ENCODE results near the gene ITLN1.

The ITLN1 gene

GRCh38 chr1:160891474-160891873 is 6.5 kb upstream of the ITLN1 start:
- Histone ChIP-seq H3K9ac (no peak overlapping the region), H3K4me2 (no peak overlapping the region), H2AFZ (ENCODE audit: low read depth) (no peak overlapping the region), H4K20me1 (ENCODE audit: insufficient read depth) (no peaks in the 10 kb centered on the region), H3K79me2 (ENCODE audit: insufficient read depth, low read depth) (no peaks in the 10 kb centered on the region), H3K36me3 (ENCODE audit: insufficient read depth) (no peaks in the 10 kb centered on the region), H3K27me3 (ENCODE audit: insufficient read depth, low read depth) (no peaks in the 10 kb centered on the region), H3K4me1 (ENCODE audit: low read depth, poor library complexity, severe bottlenecking) (no peaks in the 10 kb centered on the region), H3K4me3 (IDR thresholded peaks at IDR 0.05; ENCODE audit: insufficient read depth, low read depth, low read length) (no peak overlapping the region), H3K27ac (no peak overlapping the region)
- no peak for TF ChIP-seq CTCF (conservative IDR thresholded peaks at IDR 0.05; ENCODE audit: low read depth, low read length)

- H4K20me1 ChIP-seq (ENCODE audit: insufficient read depth) = no peaks in the 10 kb centered on the region
- no peak overlapping the region for H2AFZ ChIP-seq (ENCODE audit: low read depth)
- H3K79me2 ChIP-seq (ENCODE audit: insufficient read depth, low read depth) = no peaks in the 10 kb centered on the region
- no peak overlapping the region for H3K4me3 ChIP-seq (IDR thresholded peaks at IDR 0.05; ENCODE audit: insufficient read depth, low read depth, low read length)
- no peak overlapping the region for H3K27ac ChIP-seq
- H3K4me1 ChIP-seq (ENCODE audit: low read depth, poor library complexity, severe bottlenecking) = no peaks in the 10 kb centered on the region
- no peak for TF ChIP-seq CTCF (conservative IDR thresholded peaks at IDR 0.05; ENCODE audit: low read depth, low read length)
- H3K36me3 ChIP-seq (ENCODE audit: insufficient read depth) = no peaks in the 10 kb centered on the region
- no peak overlapping the region for H3K9ac ChIP-seq
- H3K4me2 ChIP-seq = no peak overlapping the region
- H3K27me3 ChIP-seq (ENCODE audit: insufficient read depth, low read depth) = no peaks in the 10 kb centered on the region
Observed at GRCh38 chr1:160888926-160889325, 3.9 kb upstream of the ITLN1 start.

GRCh38 chr1:160887071-160887470 is 2.1 kb upstream of the ITLN1 start:
- Histone ChIP-seq H3K4me3 (IDR thresholded peaks at IDR 0.05; ENCODE audit: insufficient read depth, low read depth, low read length) (no peak overlapping the region), H3K36me3 (ENCODE audit: insufficient read depth) (no peaks in the 10 kb centered on the region), H4K20me1 (ENCODE audit: insufficient read depth) (no peaks in the 10 kb centered on the region), H3K27ac (no peak overlapping the region), H3K27me3 (ENCODE audit: insufficient read depth, low read depth) (no peaks in the 10 kb centered on the region), H3K4me2 (no peak overlapping the region), H2AFZ (ENCODE audit: low read depth) (no peak overlapping the region), H3K79me2 (ENCODE audit: insufficient read depth, low read depth) (no peaks in the 10 kb centered on the region), H3K9ac (no peak overlapping the region), H3K4me1 (ENCODE audit: low read depth, poor library complexity, severe bottlenecking) (no peaks in the 10 kb centered on the region)
- no peak for TF ChIP-seq CTCF (conservative IDR thresholded peaks at IDR 0.05; ENCODE audit: low read depth, low read length)

GRCh38 chr1:160884579-160884978 is 401 bp downstream of the ITLN1 start:
- H4K20me1 ChIP-seq (ENCODE audit: insufficient read depth) = no peaks in the 10 kb centered on the region
- H2AFZ ChIP-seq (ENCODE audit: low read depth) = peak overlapping the region; percentile 5; the same call in 1 of the 2 replicates
- no peaks in the 10 kb centered on the region for H3K79me2 ChIP-seq (ENCODE audit: insufficient read depth, low read depth)
- peak; percentile 68 for TF ChIP-seq CTCF (conservative IDR thresholded peaks at IDR 0.05; ENCODE audit: low read depth, low read length)
- no peaks in the 10 kb centered on the region for H3K36me3 ChIP-seq (ENCODE audit: insufficient read depth)
- H3K27ac ChIP-seq = no peak overlapping the region
- H3K4me2 ChIP-seq = no peak overlapping the region
- no peak overlapping the region for H3K9ac ChIP-seq
- H3K27me3 ChIP-seq (ENCODE audit: insufficient read depth, low read depth) = no peaks in the 10 kb centered on the region
- H3K4me3 ChIP-seq (IDR thresholded peaks at IDR 0.05; ENCODE audit: insufficient read depth, low read depth, low read length) = no peak overlapping the region
- H3K4me1 ChIP-seq (ENCODE audit: low read depth, poor library complexity, severe bottlenecking) = no peaks in the 10 kb centered on the region

Data from KMS-11 (cell line).